T follicular helper cell (primary cell): ENCODE results near the gene IRX2.

Experiments
- DNase-seq: peaks from one replicate; pipeline ENCODE4 v3.0.0-alpha.2; 2020; ENCODE audit warnings: low read depth

IRX2 gene

GRCh38 chr5:2741956-2742355, 9.5 kb downstream of the IRX2 start:
- DNase-seq = no peak

GRCh38 chr5:2740876-2741555, 10.5 kb downstream of the IRX2 start:
- DNase-seq = no peak

- DNase-seq = no peak
Observed at GRCh38 chr5:2740051-2740875, 11.2 kb downstream of the IRX2 start.

GRCh38 chr5:2739360-2740050, 12.0 kb downstream of the IRX2 start:
- DNase-seq = no peak

- DNase-seq = no peak
Observed at GRCh38 chr5:2738700-2739359, 12.6 kb downstream of the IRX2 start.

GRCh38 chr5:2738156-2738699, 13.2 kb downstream of the IRX2 start:
- DNase-seq = no peak

- no peak for DNase-seq
Observed at GRCh38 chr5:2737273-2738155, 14.0 kb downstream of the IRX2 start.

- no peak for DNase-seq
Observed at GRCh38 chr5:2736872-2737271, 14.6 kb downstream of the IRX2 start.

GRCh38 chr5:2735996-2736395, 15.5 kb downstream of the IRX2 start:
- no peak for DNase-seq

- no peak for DNase-seq
Observed at GRCh38 chr5:2732850-2733249, 18.6 kb downstream of the IRX2 start.

GRCh38 chr5:2732004-2732403, 19.5 kb downstream of the IRX2 start:
- DNase-seq = no peak

- DNase-seq = no peak
Observed at GRCh38 chr5:2729189-2729588, 22.3 kb downstream of the IRX2 start.

- DNase-seq = no peak
Observed at GRCh38 chr5:2727550-2727949, 23.9 kb downstream of the IRX2 start.

- no peak for DNase-seq
Observed at GRCh38 chr5:2725980-2726765, 25.3 kb downstream of the IRX2 start.

GRCh38 chr5:2724831-2725230, 26.6 kb downstream of the IRX2 start:
- DNase-seq = no peak

- DNase-seq = no peak
Observed at GRCh38 chr5:2724031-2724581, 27.4 kb downstream of the IRX2 start.

GRCh38 chr5:2722901-2723300, 28.6 kb downstream of the IRX2 start:
- no peak for DNase-seq

- no peak for DNase-seq
Observed at GRCh38 chr5:2721385-2722138, 29.9 kb downstream of the IRX2 start.

GRCh38 chr5:2719332-2719731, 32.1 kb downstream of the IRX2 start:
- DNase-seq = no peak
